SK-N-SH (cell line): ENCODE measurements around the gene RBM18. TPM values are rescaled to one million over a fixed set of nuclear protein-coding genes. Genes with fewer than 3 reads are reported as not detected.

ENCODE experiments used
- CTCF ChIA-PET: fragments of 300-600, 350-600 bp; formaldehyde crosslinking; extraction: SDS; loops from one replicate; lab custom pipeline; 2021; lab: Yijun Ruan, JAX
- POLR2A ChIA-PET: fragments of 350-600 bp; sonication (Branson Sonifier 250); formaldehyde crosslinking; extraction: SDS; loops from one replicate; lab custom pipeline; 2020; ENCODE audit warnings: antibody characterized with exemption, inconsistent platforms; lab: Yijun Ruan, JAX
- DNase-seq: peaks from one replicate; pipeline ENCODE4 v3.0.0; 2012
- H2AFZ ChIP-seq: fragments of 200-600 bp; sonication (generic); 2 replicates; pipeline ENCODE4 v1.8.1; 2016; ENCODE audit warnings: antibody characterized with exemption, mild to moderate bottlenecking, low read depth
- H3F3A ChIP-seq: fragments of 200-600 bp; sonication (generic); replicated peaks from 2 replicates; pipeline ENCODE3; 2016; ENCODE audit warnings: antibody characterized with exemption, mild to moderate bottlenecking; ENCODE audit not compliant: insufficient read depth
- H3K27ac ChIP-seq, 2 experiments: fragments of 200-500 bp in 1 of 2; fragments of 200-600 bp in 1 of 2; sonication (Bioruptor generic) in 1 of 2; sonication (generic), shearing (Covaris generic) in 1 of 2; 2 replicates each; pipeline versions ENCODE4 v1.5.1 to v1.6.1; 2014 to 2016; ENCODE audit warnings: low read depth in 2 of 2, inconsistent platforms in 1 of 2, low read length in 1 of 2, mild to moderate bottlenecking in 1 of 2, mixed read lengths in 1 of 2
- H3K27me3 ChIP-seq: fragments of 200-600 bp; sonication (generic), shearing (Covaris generic); 2 replicates; pipeline ENCODE4 v1.6.1; 2016; ENCODE audit warnings: mixed run types; ENCODE audit not compliant: insufficient read depth
- H3K36me3 ChIP-seq, 2 experiments: fragments of 200-500 bp in 1 of 2; fragments of 200-600 bp in 1 of 2; sonication (Bioruptor generic) in 1 of 2; sonication (generic) in 1 of 2; replicated peaks in 1 of 2; 2 replicates each; pipeline versions ENCODE3 to v1.5.1; 2014 to 2016; ENCODE audit warnings: low read length in 1 of 2, mild to moderate bottlenecking in 1 of 2; ENCODE audit not compliant: insufficient read depth in 2 of 2, control insufficient read depth in 1 of 2
- H3K4me1 ChIP-seq, 2 experiments: fragments of 200-500 bp in 1 of 2; fragments of 200-600 bp in 1 of 2; sonication (Bioruptor generic) in 1 of 2; sonication (generic), shearing (Covaris generic) in 1 of 2; 2 replicates each; pipeline versions ENCODE4 v1.5.1 to v1.6.1; 2014 to 2016; ENCODE audit warnings: low read depth in 1 of 2, low read length in 1 of 2, mixed run types in 1 of 2; ENCODE audit not compliant: insufficient read depth in 2 of 2, control insufficient read depth in 1 of 2
- H3K4me2 ChIP-seq: fragments of 200-600 bp; sonication (generic), shearing (Covaris generic); 2 replicates; pipeline ENCODE4 v1.6.1; 2017; ENCODE audit warnings: mixed run types
- H3K4me3 ChIP-seq, 2 experiments: fragments of 200-500 bp in 1 of 2; fragments of 200-600 bp in 1 of 2; sonication (Bioruptor generic) in 1 of 2; sonication (generic), shearing (Covaris generic) in 1 of 2; 2 replicates each; pipeline versions ENCODE4 v1.5.1 to v1.8.1; 2014 to 2016; ENCODE audit warnings: low read depth in 2 of 2, inconsistent platforms in 1 of 2, low read length in 1 of 2, mild to moderate bottlenecking in 1 of 2, mixed read lengths in 1 of 2, moderate library complexity in 1 of 2
- H3K79me2 ChIP-seq: fragments of 200-600 bp; sonication (generic); 2 replicates; pipeline ENCODE4 v1.8.1; 2017; ENCODE audit warnings: mild to moderate bottlenecking; ENCODE audit not compliant: insufficient read depth
- H3K9ac ChIP-seq: fragments of 200-600 bp; sonication (generic); 2 replicates; pipeline ENCODE4 v1.6.1; 2017; ENCODE audit warnings: mixed run types
- H3K9me2 ChIP-seq: fragments of 200-600 bp; sonication (generic); 2 replicates; pipeline ENCODE4 v1.6.1; 2017; ENCODE audit warnings: mixed run types
- H3K9me3 ChIP-seq: fragments of 200-600 bp; sonication (generic); 2 replicates; pipeline ENCODE4 v1.6.1; 2017; ENCODE audit warnings: mixed run types, mild to moderate bottlenecking, moderate library complexity
- H4K20me1 ChIP-seq: fragments of 200-600 bp; sonication (generic); 2 replicates; pipeline ENCODE4 v1.6.1; 2017; ENCODE audit warnings: mild to moderate bottlenecking, mixed run types; ENCODE audit not compliant: insufficient read depth
- CHD2 ChIP-seq: fragments of 150-350 bp; IDR thresholded peaks from 2 replicates; pipeline ENCODE4 v1.6.1; 2018; ENCODE audit warnings: low read length; ENCODE audit not compliant: partially characterized antibody
- CTCF ChIP-seq: fragments of 200-600 bp; sonication (generic); IDR thresholded peaks from 2 replicates; pipeline ENCODE4 v1.6.1; 2017; ENCODE audit warnings: antibody characterized with exemption, mild to moderate bottlenecking, moderate library complexity
- ELF1 ChIP-seq: IDR thresholded peaks from 2 replicates; pipeline ENCODE4 v1.4.0; 2012
- EP300 ChIP-seq, 2 experiments: IDR thresholded peaks; 2 replicates each; pipeline versions ENCODE4 v1.4.0 to v1.6.1; 2012; ENCODE audit warnings: borderline replicate concordance in 1 of 2, low read depth in 1 of 2, low read length in 1 of 2
- EZH2phosphoT487 ChIP-seq: fragments of 200-600 bp; sonication (generic); IDR thresholded peaks from 2 replicates; pipeline ENCODE4 v1.6.1; 2017; ENCODE audit warnings: low read depth, mixed run types, mild to moderate bottlenecking, antibody characterized with exemption, moderate library complexity, borderline replicate concordance
- FOSL2 ChIP-seq: IDR thresholded peaks from 2 replicates; pipeline ENCODE4 v1.4.0; 2012; ENCODE audit warnings: low read depth, mild to moderate bottlenecking, moderate library complexity, borderline replicate concordance
- FOXJ3 ChIP-seq: sonication (generic); formaldehyde crosslinking; IDR thresholded peaks from 2 replicates; pipeline ENCODE4 v1.5.1; 2020; ENCODE audit warnings: mild to moderate bottlenecking, missing genetic modification reagents
- JUND ChIP-seq: IDR thresholded peaks from 2 replicates; pipeline ENCODE4 v1.4.0; 2012
- MAX ChIP-seq: IDR thresholded peaks from 2 replicates; pipeline ENCODE4 v1.4.0; 2012; ENCODE audit warnings: low read depth
- MEF2A ChIP-seq: IDR thresholded peaks from 2 replicates; pipeline ENCODE4 v1.4.0; 2012; ENCODE audit warnings: low read depth, borderline replicate concordance
- MXI1 ChIP-seq: IDR thresholded peaks from 2 replicates; pipeline ENCODE4 v1.6.1; 2012; ENCODE audit warnings: mild to moderate bottlenecking, low read depth, low read length, improper control_type of control experiment
- NFIC ChIP-seq: IDR thresholded peaks from 2 replicates; pipeline ENCODE4 v1.4.0; 2012; ENCODE audit warnings: borderline replicate concordance
- PBX3 ChIP-seq: IDR thresholded peaks from 2 replicates; pipeline ENCODE4; 2012
- RAD21 ChIP-seq: IDR thresholded peaks from 2 replicates; pipeline ENCODE4 v1.6.1; 2012; ENCODE audit warnings: mild to moderate bottlenecking, low read length
- RCOR1 ChIP-seq: fragments of 150-350 bp; IDR thresholded peaks from 2 replicates; pipeline ENCODE4 v1.6.1; 2017; ENCODE audit warnings: antibody characterized with exemption, low read length
- REST ChIP-seq: IDR thresholded peaks from 2 replicates; pipeline ENCODE4 v1.6.1; 2012; ENCODE audit warnings: mild to moderate bottlenecking, low read depth, low read length, moderate library complexity
- RFX5 ChIP-seq: IDR thresholded peaks from 2 replicates; pipeline ENCODE4 v1.6.1; 2012; ENCODE audit warnings: mild to moderate bottlenecking, improper control_type of control experiment, low read length
- RXRA ChIP-seq: IDR thresholded peaks from 2 replicates; pipeline ENCODE4 v1.4.0; 2012; ENCODE audit warnings: low read depth, mild to moderate bottlenecking, borderline replicate concordance
- SMC3 ChIP-seq: IDR thresholded peaks from 2 replicates; pipeline ENCODE4 v1.6.1; 2012; ENCODE audit warnings: low read depth, low read length, improper control_type of control experiment
- TAF1 ChIP-seq: IDR thresholded peaks from 2 replicates; pipeline ENCODE4 v1.6.1; 2012; ENCODE audit warnings: low read depth, mild to moderate bottlenecking, low read length, moderate library complexity, borderline replicate concordance
- TCF12 ChIP-seq: IDR thresholded peaks from 2 replicates; pipeline ENCODE4 v1.4.0; 2012
- YY1 ChIP-seq: IDR thresholded peaks from 2 replicates; pipeline ENCODE4 v1.4.0; 2012; ENCODE audit warnings: low read depth, mild to moderate bottlenecking
- WGBS: methylation state at CpG from one replicate; pipeline ENCODE4 v1.1.6; 2017; ENCODE audit warnings: low lambda C conversion rate; 5-methylcytosine and 5-hydroxymethylcytosine counted together
- polyA plus RNA-seq, 3 experiments: library from polyadenylated mRNA; depleted of rRNA; stranded (reverse); fragments of >200 nt; gene quantifications; 2 replicates each; pipeline ENCODE4 v1.2.3, GENCODE V29; 2012
- TF ChIP-seq, protein P1 (sequence below): IDR thresholded peaks from 2 replicates; pipeline ENCODE4 v1.4.0; 2012; ENCODE audit warnings: low read depth, borderline replicate concordance
- TF ChIP-seq, protein P2 (sequence below): fragments of 150-350 bp; IDR thresholded peaks from 2 replicates; pipeline ENCODE4 v1.6.1; 2016; ENCODE audit warnings: mild to moderate bottlenecking, low read depth, low read length

The RBM18 gene
- polyA plus RNA-seq (2012; rRNA removed) = 8.2 and 13.1 TPM in 2 replicates
- polyA plus RNA-seq (2012; cell fraction: cytosol; rRNA removed) = 13.6 and 16.6 TPM in 2 replicates
- polyA plus RNA-seq (2012; cell fraction: nucleus; rRNA removed) = 4.1 and 8.3 TPM in 2 replicates

- CTCF ChIA-PET = interaction anchor here (0.6 to 3.1 kb wide), 8 partner anchors 16 to 578 kb away, joined by 3 to 12 read pairs (median 4); no protein-coding TSS in a partner anchor
- H2AFZ ChIP-seq = peak within 1 kb of the TSS; percentile 85; the same call in 1 of the 2 replicates
- no peaks in the 10 kb centered on the region for H3K9me2 ChIP-seq
- H4K20me1 ChIP-seq = 0 out of 2 replicates have a peak, but pooled peaks cover 5% of the 10 kb centered on the region
- peak within 1 kb of the TSS; percentile 86 for H3K4me2 ChIP-seq
- no peaks in the 10 kb centered on the region for H3K9me3 ChIP-seq
- no peaks in the 10 kb centered on the region for H3K27me3 ChIP-seq
- H3K9ac ChIP-seq = peak within 1 kb of the TSS; percentile 81
- POLR2A ChIA-PET = interaction anchor here (0.9 to 1.2 kb wide), 2 partner anchors 9 to 60 kb away, joined by 3 to 4 read pairs; no protein-coding TSS in a partner anchor
- H3K27ac ChIP-seq = peak within 1 kb of the TSS; percentile 78 to 96
- peaks cover 75% of the 10 kb centered on the region for H3K79me2 ChIP-seq
- H3K4me1 ChIP-seq = peaks cover 12 to 13% of the 10 kb centered on the region in 2 experiments; a peak in 3 of 4 replicates
- H3K36me3 ChIP-seq = peaks cover 11 to 18% of the 10 kb centered on the region in 2 experiments
- peak; percentile 91 for DNase-seq
- peak within 1 kb of the TSS; percentile 55 to 88 for H3K4me3 ChIP-seq
- H3F3A ChIP-seq = no peaks in the 10 kb centered on the region
- WGBS = 1% methylated on average over 48 of the region's 60 CpGs
- no peak for TF ChIP-seq MEF2A
- TF ChIP-seq TCF12 = peak; percentile 27; the same call in 1 of the 2 replicates
- TF ChIP-seq RFX5 = peak; percentile 32; the same call in 1 of the 2 replicates
- TF ChIP-seq RAD21 = no peak
- TF ChIP-seq, protein P1, sequence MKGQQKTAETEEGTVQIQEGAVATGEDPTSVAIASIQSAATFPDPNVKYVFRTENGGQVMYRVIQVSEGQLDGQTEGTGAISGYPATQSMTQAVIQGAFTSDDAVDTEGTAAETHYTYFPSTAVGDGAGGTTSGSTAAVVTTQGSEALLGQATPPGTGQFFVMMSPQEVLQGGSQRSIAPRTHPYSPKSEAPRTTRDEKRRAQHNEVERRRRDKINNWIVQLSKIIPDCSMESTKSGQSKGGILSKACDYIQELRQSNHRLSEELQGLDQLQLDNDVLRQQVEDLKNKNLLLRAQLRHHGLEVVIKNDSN = no peak
- no peak for TF ChIP-seq SMC3
- no peak for TF ChIP-seq RCOR1
- TF ChIP-seq, protein P2, sequence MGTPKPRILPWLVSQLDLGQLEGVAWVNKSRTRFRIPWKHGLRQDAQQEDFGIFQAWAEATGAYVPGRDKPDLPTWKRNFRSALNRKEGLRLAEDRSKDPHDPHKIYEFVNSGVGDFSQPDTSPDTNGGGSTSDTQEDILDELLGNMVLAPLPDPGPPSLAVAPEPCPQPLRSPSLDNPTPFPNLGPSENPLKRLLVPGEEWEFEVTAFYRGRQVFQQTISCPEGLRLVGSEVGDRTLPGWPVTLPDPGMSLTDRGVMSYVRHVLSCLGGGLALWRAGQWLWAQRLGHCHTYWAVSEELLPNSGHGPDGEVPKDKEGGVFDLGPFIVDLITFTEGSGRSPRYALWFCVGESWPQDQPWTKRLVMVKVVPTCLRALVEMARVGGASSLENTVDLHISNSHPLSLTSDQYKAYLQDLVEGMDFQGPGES = no peak
- no peak for TF ChIP-seq FOSL2
- TF ChIP-seq PBX3 = no peak
- TF ChIP-seq REST = peak; percentile 26; the same call in 1 of the 2 replicates
- TF ChIP-seq MAX = peak; percentile 91
- TF ChIP-seq MXI1 = peak; percentile 93
- TF ChIP-seq CHD2 = peak; percentile 63
- no peak for TF ChIP-seq RXRA
- peak; percentile 49; the same call in 1 of the 2 replicates for TF ChIP-seq YY1
- TF ChIP-seq CTCF = no peak
- no peak for TF ChIP-seq JUND
- no peak for TF ChIP-seq NFIC
- peak; percentile 69 for TF ChIP-seq FOXJ3
- peak; percentile 65 for TF ChIP-seq TAF1
- peak; percentile 48 for TF ChIP-seq ELF1
- no peak for TF ChIP-seq EZH2phosphoT487
- no peak for TF ChIP-seq EP300 (IDR thresholded peaks at IDR 0.05; ENCODE audit: borderline replicate concordance in 1 of 2, low read depth in 1 of 2, low read length in 1 of 2)
These were observed at the start of gene RBM18, which contains the start of gene MRRF for GRCh38 chr9:122264360-122265148. RBM18 (minus strand) TSS chr9:122264840; CDS start chr9:122261492, 3,348 bp downstream. MRRF (plus strand) TSS chr9:122264882; CDS start chr9:122270892, 6,010 bp downstream.
